Type B pancreatic cell (in vitro differentiated cells): ENCODE results near the gene CPD. TPM values are rescaled to one million over a fixed set of nuclear protein-coding genes. Genes with fewer than 3 reads are reported as not detected.
A peak's percentile ranks its signal among the peaks of the same experiment; 100 is the strongest.

Experiments used
- DNase-seq: peaks from one replicate; pipeline ENCODE4 v3.0.0; 2021; ENCODE audit warnings: mixed read lengths; ENCODE audit not compliant: unreplicated experiment; ENCODE audit errors: extremely low spot score
- H3K27ac Mint-ChIP-seq: 2 replicates; pipeline ENCODE4 v1.8.0; 2021; ENCODE audit warnings: mild to moderate bottlenecking, mixed read lengths
- H3K27me3 Mint-ChIP-seq: 2 replicates; pipeline ENCODE4 v1.8.0; 2021; ENCODE audit warnings: mixed read lengths
- H3K36me3 Mint-ChIP-seq: 2 replicates; pipeline ENCODE4 v1.8.0; 2021; ENCODE audit warnings: mixed read lengths
- H3K4me1 Mint-ChIP-seq: one replicate; pipeline ENCODE4 v1.8.0; 2021; ENCODE audit warnings: mixed read lengths; ENCODE audit not compliant: unreplicated experiment
- H3K4me3 Mint-ChIP-seq: 2 replicates; pipeline ENCODE4 v1.8.0; 2021; ENCODE audit warnings: mild to moderate bottlenecking, mixed read lengths
- H3K9me3 Mint-ChIP-seq: 2 replicates; pipeline ENCODE4 v1.8.0; 2021; ENCODE audit warnings: mixed read lengths
- total RNA-seq: library from RNA; stranded (reverse); gene quantifications from 2 replicates; pipeline ENCODE4 v1.2.1, GENCODE V29; 2021; ENCODE audit warnings: low replicate concordance
- TF ChIP-seq, protein P1 (sequence below): fragments of 200-600 bp; sonication (generic); conservative IDR thresholded peaks from 2 replicates; pipeline ENCODE4 v1.5.0; 2021; ENCODE audit warnings: antibody characterized with exemption, mild to moderate bottlenecking

Gene CPD
- total RNA-seq, 1 donor from 2014 or later, result 71.2 TPM

DNA sequence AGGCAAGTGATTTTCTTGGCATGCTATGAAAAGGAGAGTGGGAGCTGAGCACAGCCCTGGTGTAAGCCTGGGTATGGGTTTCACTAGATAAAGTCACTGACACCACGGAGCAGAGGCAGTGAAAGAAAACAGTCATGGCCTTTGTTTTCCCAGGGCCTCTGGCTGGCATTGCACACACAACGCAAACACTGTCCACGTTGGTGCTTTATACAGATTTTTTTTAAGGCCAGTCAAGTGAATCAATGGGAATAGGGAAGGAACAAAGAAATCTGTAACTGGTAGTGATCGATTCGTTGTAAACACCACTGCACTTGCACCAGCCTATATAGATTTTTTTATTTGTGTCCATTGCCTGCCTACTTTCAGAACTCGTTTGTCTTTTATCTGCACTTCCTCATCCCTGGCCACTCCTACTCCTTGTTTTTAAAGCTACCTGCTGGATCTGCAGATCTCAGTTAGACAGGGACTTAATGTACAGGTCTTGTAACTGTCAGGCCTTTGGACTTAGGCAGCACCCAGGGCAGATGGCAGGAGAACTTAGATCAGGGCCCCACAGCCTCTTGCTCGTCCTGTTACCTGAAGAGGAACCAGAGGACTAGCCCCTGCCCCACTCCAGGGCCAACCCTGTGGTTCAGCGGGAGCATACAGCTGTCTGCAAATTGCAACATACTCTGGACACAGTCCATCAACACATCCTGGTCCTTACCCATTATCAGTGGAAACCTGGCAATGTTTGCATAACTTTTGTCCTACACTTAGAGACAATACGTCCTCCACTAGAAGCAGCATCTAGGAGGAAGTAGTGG, 34.2 kb upstream of the CPD start:
- H3K4me1 Mint-ChIP-seq, result peaks cover 29% of the 10 kb centered on the region

DNA sequence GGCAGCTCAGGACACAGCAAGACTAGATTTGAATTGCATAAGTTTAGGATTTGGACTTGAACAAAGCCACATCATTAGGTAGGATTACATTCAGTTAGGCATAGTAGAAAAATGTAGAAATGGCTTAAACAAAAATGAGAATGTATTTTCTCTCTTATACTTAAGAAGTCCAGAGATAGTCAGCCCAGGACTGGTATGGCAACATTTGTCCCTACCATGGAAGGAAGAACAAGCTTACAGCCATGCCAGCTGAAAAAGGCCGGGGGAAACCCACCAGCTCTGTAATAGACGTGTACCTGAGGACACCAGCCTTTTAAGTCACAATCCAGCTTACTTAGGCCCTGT, 33.7 kb upstream of the CPD start:
- H3K4me3 Mint-ChIP-seq, result peak overlapping the region; percentile 54
- H3K4me1 Mint-ChIP-seq, result peaks cover 26% of the 10 kb centered on the region
- DNase-seq, result no peak
- H3K27ac Mint-ChIP-seq, result peak overlapping the region; percentile 86
- H3K36me3 Mint-ChIP-seq, result no peaks in the 10 kb centered on the region
- H3K27me3 Mint-ChIP-seq, result no peaks in the 10 kb centered on the region
- peaks cover 2% of the 10 kb centered on the region for H3K9me3 Mint-ChIP-seq
- TF ChIP-seq, protein P1, sequence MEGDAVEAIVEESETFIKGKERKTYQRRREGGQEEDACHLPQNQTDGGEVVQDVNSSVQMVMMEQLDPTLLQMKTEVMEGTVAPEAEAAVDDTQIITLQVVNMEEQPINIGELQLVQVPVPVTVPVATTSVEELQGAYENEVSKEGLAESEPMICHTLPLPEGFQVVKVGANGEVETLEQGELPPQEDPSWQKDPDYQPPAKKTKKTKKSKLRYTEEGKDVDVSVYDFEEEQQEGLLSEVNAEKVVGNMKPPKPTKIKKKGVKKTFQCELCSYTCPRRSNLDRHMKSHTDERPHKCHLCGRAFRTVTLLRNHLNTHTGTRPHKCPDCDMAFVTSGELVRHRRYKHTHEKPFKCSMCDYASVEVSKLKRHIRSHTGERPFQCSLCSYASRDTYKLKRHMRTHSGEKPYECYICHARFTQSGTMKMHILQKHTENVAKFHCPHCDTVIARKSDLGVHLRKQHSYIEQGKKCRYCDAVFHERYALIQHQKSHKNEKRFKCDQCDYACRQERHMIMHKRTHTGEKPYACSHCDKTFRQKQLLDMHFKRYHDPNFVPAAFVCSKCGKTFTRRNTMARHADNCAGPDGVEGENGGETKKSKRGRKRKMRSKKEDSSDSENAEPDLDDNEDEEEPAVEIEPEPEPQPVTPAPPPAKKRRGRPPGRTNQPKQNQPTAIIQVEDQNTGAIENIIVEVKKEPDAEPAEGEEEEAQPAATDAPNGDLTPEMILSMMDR, result no peak

More for the DNA sequence above, 34.2 kb upstream of the CPD start:
- DNase-seq, result no peak
- Mint-ChIP-seq H3K9me3 (peaks cover 4% of the 10 kb centered on the region), H3K27me3 (no peaks in the 10 kb centered on the region), H3K4me3 (peak overlapping the region; percentile 54), H3K36me3 (no peaks in the 10 kb centered on the region), H3K27ac (peak overlapping the region; percentile 86)
- TF ChIP-seq, protein P1, result no peak

DNA sequence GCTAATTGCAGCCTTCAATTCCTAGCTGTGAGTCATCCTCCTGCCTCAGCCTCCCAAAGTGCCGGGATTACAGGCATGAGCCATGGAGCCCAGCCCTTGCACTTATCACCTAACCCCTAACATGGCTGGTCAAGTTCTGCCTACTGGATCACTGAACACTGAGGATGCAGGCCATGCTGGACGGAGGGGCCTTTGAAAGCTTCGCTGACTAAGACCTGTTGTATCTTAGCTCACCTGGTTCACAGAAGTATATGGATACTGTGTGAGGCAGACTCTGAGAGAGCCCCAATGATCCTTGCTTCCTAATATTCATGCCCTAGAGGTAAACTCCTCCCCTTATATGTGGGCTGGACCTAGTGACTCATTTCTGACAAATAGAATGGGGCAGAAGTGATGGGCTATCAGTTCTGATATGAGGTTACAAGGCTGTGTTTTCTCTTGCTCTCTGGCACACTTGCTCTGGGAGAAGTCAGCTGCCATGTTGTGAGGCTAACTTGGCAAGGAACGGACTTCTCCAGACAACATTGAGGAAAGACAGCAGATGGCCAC, 33.1 kb upstream of the CPD start:
- no peak for DNase-seq
- Mint-ChIP-seq H3K9me3 (no peaks in the 10 kb centered on the region), H3K27ac (peak overlapping the region; percentile 48), H3K4me1 (peaks cover 21% of the 10 kb centered on the region), H3K27me3 (no peaks in the 10 kb centered on the region), H3K36me3 (no peaks in the 10 kb centered on the region), H3K4me3 (no peak overlapping the region)
- TF ChIP-seq, protein P1, result no peak

DNA sequence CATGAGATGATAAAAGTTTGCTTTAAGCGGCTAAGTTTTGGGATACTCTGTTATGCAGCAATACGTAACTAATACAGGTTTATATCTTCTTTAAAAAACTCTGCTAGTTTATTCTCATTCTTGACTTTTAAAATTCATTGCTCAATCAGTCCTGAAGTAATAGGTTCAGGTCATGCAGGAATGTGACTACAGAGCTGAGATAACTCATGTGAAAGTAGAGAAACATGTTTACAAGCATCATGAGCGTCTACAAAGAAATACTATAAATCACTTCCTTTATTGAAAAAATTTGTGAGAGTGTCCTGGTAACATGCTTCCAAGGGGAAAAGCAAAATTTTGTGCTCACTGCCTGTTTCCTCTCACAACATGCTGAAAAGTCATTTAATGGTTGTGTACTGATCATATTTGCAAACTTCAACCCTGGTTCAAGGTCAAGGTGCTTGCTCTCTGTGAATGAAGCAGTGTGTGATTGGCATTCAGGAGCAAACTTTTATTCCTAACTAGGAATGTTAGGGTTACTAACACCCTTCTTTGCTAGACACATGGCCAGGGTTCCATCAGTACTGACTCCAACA, 32.4 kb upstream of the CPD start:
- TF ChIP-seq, protein P1, result no peak
- peak overlapping the region; percentile 48 for H3K27ac Mint-ChIP-seq
- no peaks in the 10 kb centered on the region for H3K36me3 Mint-ChIP-seq
- no peak for DNase-seq
- H3K9me3 Mint-ChIP-seq, result no peaks in the 10 kb centered on the region
- H3K27me3 Mint-ChIP-seq, result no peaks in the 10 kb centered on the region
- peaks cover 17% of the 10 kb centered on the region for H3K4me1 Mint-ChIP-seq
- H3K4me3 Mint-ChIP-seq, result no peak overlapping the region

DNA sequence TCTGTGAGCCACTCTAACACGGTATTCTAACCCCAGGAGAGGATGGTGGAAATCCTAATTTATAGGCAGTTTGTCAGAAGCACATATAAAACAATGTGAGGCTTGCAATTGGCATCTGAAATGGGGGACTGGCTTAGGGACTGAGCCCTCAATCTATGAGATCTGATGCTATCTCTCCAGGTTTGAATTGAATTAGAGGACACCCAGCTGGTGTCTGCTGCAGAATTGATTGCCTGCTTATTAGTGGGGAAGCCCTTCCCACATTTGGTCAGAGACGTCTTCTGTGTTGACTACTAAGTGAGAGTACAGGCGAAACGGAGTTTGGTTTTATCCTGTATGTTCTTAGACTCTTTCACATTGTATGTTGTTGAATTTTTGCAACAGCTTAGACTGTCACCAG, 31.2 kb upstream of the CPD start:
- TF ChIP-seq, protein P1, result no peak
- H3K9me3 Mint-ChIP-seq, result no peaks in the 10 kb centered on the region
- peak overlapping the region; percentile 23 for H3K27ac Mint-ChIP-seq
- no peak overlapping the region for H3K4me3 Mint-ChIP-seq
- no peaks in the 10 kb centered on the region for H3K27me3 Mint-ChIP-seq
- peaks cover 17% of the 10 kb centered on the region for H3K4me1 Mint-ChIP-seq
- no peaks in the 10 kb centered on the region for H3K36me3 Mint-ChIP-seq
- no peak for DNase-seq
